ENCODE measurements around the gene CKS2. TPM values are rescaled to one million over a fixed set of nuclear protein-coding genes. Genes with fewer than 3 reads are reported as not detected.

Gene CKS2
- total and polyA plus RNA-seq, 2 of the 8 experiments (the other 6 are each of a cell fraction or from before 2014, with no cell fraction given): 337 to 689 TPM

- Histone ChIP-seq H3K79me2 (ENCODE audit: control insufficient read depth in 1 of 2, insufficient read depth in 2 of 2, low read length in 2 of 2) (no peaks in the 10 kb centered on the region), H4K20me1 (replicated peaks in 1 of 2; ENCODE audit: control insufficient read depth in 1 of 2, insufficient read depth in 2 of 2, low read length in 2 of 2) (no peaks in the 10 kb centered on the region), H3K56ac (replicated peaks; ENCODE audit: insufficient read length, low read depth, low read length) (no peak overlapping the region), H2BK120ac (replicated peaks; ENCODE audit: low read depth, low read length) (no peak overlapping the region), H3K9me3 (ENCODE audit: insufficient read depth in 2 of 2, low read depth in 1 of 2, low read length in 1 of 2) (peaks cover 3 to 26% of the 10 kb centered on the region in 2 experiments; a peak in 3 of 4 replicates), H2BK15ac (ENCODE audit: low read length) (no peak overlapping the region), H3K23ac (ENCODE audit: insufficient read length) (no peak overlapping the region), H3K18ac (ENCODE audit: extremely low read depth, low read length) (no peak overlapping the region), H3K4me2 (ENCODE audit: insufficient read depth in 1 of 2, low read depth in 2 of 2, low read length in 2 of 2) (no peak overlapping the region), H2BK12ac (ENCODE audit: low read depth, low read length) (no peak overlapping the region), H2AFZ (ENCODE audit: low read length) (no peak overlapping the region), H3K4me1 (replicated peaks in 1 of 4; ENCODE audit: control insufficient read depth in 3 of 4, insufficient read depth in 4 of 4, low read length in 3 of 4) (no peaks in the 10 kb centered on the region), H4K91ac (replicated peaks; ENCODE audit: insufficient read length, low read length) (no peak overlapping the region), H3K4ac (replicated peaks; ENCODE audit: insufficient read length, low read depth, low read length) (no peak overlapping the region), H2BK20ac (ENCODE audit: low read length) (no peak overlapping the region), H3K27me3 (replicated peaks in 1 of 4; ENCODE audit: control insufficient read depth in 3 of 4, extremely low read depth in 1 of 4, insufficient read depth in 3 of 4, low read length in 3 of 4) (no peaks in the 10 kb centered on the region), H3K79me1 (ENCODE audit: low read depth, low read length) (no peaks in the 10 kb centered on the region; the same call in 1 of the 2 replicates), H2AK5ac (ENCODE audit: low read depth, low read length) (no peak overlapping the region), H4K5ac (ENCODE audit: insufficient read length, low read depth, low read length) (no peak overlapping the region), H2BK5ac (ENCODE audit: low read depth, low read length) (no peak overlapping the region), H3K27ac (ENCODE audit: low read depth, low read length) (no peak overlapping the region), H3K14ac (ENCODE audit: insufficient read length) (no peak overlapping the region), H3K4me3 (ENCODE audit: extremely low read depth in 1 of 4, insufficient read depth in 2 of 4, low read depth in 3 of 4, low read length in 4 of 4) (no peak overlapping the region), H3K23me2 (ENCODE audit: low read depth, low read length) (no peaks in the 10 kb centered on the region), H3K9ac (replicated peaks in 1 of 4; ENCODE audit: extremely low read depth in 1 of 4, low read depth in 3 of 4, low read length in 3 of 4) (no peak overlapping the region), H4K8ac (ENCODE audit: extremely low read depth, insufficient read depth, low read length) (no peak overlapping the region), H3K36me3 (ENCODE audit: control insufficient read depth in 2 of 4, insufficient read depth in 4 of 4, low read length in 3 of 4) (no peaks in the 10 kb centered on the region)
- POLR2A ChIA-PET (ENCODE audit: partially characterized antibody): no interaction called here
- WGBS, 2 experiments (ENCODE audit: extremely low coverage in 1 of 2, insufficient coverage in 1 of 2, insufficient read length in 1 of 2, insufficient replicate concordance in 2 of 2, low coverage in 1 of 2, low lambda C conversion rate in 2 of 2, missing lambda C conversion rate in 1 of 2): 92% methylated on average over 3 of the region's 3 CpGs; no CpG with 5 or more reads in 1 of the 2 experiments
- FAIRE-seq (no peak), DNase-seq (ENCODE audit: low read depth in 1 of 2, low spot score in 2 of 2) (no peak)
- CTCF ChIA-PET (ENCODE audit: partially characterized antibody): interaction anchor here (0.6 to 0.8 kb wide), 3 partner anchors 15 to 272 kb away, joined by 3 read pairs; no protein-coding TSS in a partner anchor
- TF ChIP-seq ZNF274 (IDR thresholded peaks at IDR 0.05; ENCODE audit: borderline replicate concordance, extremely low read depth, low read length) (no peak), GTF2F1 (IDR thresholded peaks at IDR 0.05; ENCODE audit: borderline replicate concordance, low read depth, low read length) (no peak), TBP (IDR thresholded peaks at IDR 0.05; ENCODE audit: low read depth, low read length) (no peak), YY1 (IDR thresholded peaks at IDR 0.05; ENCODE audit: low read depth, low read length) (no peak), HDAC6 (IDR thresholded peaks at IDR 0.05; ENCODE audit: low read depth, low read length) (no peak), SRF (IDR thresholded peaks at IDR 0.05; ENCODE audit: low read depth, low read length) (no peak), NANOG (IDR thresholded peaks at IDR 0.05; ENCODE audit: insufficient read depth, low read depth, low read length, poor library complexity, severe bottlenecking) (no peak), SIX5 (IDR thresholded peaks at IDR 0.05; ENCODE audit: low read depth, low read length) (no peak), POU5F1 (IDR thresholded peaks at IDR 0.05; ENCODE audit: low read depth, low read length) (no peak), SP2 (IDR thresholded peaks at IDR 0.05; ENCODE audit: low read length) (no peak), CTCF (IDR thresholded peaks at IDR 0.05; ENCODE audit: control extremely low read depth in 1 of 3, insufficient read depth in 1 of 3, low read depth in 1 of 3, low read length in 3 of 3) (no peak)
Measured at GRCh38 chr9:89273528-89274279, 37.3 kb upstream of the CKS2 start.

Measured in H1 (cell line).